GM20000 (cell line): ENCODE data around the gene PPP1CA.

ENCODE experiments used
- DNase-seq: peaks from one replicate; pipeline ENCODE4 v3.0.0; 2012; ENCODE audit warnings: low spot score
- TF ChIP-seq, protein P1 (sequence below): IDR thresholded peaks from 2 replicates; pipeline ENCODE4 v1.5.1; 2012; ENCODE audit warnings: mild to moderate bottlenecking, control low read depth; ENCODE audit errors: extremely low read depth, missing control alignments

Gene PPP1CA

DNA sequence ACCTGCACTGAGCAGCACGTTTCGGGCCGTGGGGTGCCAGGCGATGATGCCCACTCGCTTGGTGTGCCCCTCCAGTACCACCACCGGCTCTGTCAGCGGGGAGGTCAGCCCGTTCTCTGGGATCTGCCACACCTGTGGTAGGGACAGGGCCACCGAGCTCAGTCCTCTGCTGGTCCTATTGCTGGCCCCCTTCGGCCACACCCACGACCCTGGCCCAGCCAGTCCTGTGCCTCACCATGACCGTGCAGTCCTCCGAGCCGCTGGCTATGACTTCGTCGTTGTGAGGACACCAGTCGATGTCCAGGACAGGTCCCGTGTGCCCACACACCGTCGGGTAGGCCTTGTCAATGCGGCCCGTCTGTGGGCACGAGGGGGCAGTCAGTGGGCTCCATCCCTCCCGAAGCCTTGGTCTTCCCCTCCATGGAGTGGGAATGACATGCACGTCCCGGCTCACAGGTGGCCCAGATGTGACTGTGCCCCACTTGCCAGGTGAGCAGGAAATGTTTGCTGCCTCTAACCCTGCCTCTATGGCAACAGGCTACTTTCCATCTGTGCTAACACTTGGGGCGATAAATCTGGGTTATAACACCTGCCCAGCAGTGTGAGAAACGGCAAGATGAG, 40.2 kb upstream of the PPP1CA start:
- TF ChIP-seq, protein P1, sequence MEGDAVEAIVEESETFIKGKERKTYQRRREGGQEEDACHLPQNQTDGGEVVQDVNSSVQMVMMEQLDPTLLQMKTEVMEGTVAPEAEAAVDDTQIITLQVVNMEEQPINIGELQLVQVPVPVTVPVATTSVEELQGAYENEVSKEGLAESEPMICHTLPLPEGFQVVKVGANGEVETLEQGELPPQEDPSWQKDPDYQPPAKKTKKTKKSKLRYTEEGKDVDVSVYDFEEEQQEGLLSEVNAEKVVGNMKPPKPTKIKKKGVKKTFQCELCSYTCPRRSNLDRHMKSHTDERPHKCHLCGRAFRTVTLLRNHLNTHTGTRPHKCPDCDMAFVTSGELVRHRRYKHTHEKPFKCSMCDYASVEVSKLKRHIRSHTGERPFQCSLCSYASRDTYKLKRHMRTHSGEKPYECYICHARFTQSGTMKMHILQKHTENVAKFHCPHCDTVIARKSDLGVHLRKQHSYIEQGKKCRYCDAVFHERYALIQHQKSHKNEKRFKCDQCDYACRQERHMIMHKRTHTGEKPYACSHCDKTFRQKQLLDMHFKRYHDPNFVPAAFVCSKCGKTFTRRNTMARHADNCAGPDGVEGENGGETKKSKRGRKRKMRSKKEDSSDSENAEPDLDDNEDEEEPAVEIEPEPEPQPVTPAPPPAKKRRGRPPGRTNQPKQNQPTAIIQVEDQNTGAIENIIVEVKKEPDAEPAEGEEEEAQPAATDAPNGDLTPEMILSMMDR: no peak
- DNase-seq: no peak

GRCh38 chr11:67441098-67441563, 39.5 kb upstream of the PPP1CA start:
- DNase-seq: no peak
- TF ChIP-seq, protein P1: no peak

DNA sequence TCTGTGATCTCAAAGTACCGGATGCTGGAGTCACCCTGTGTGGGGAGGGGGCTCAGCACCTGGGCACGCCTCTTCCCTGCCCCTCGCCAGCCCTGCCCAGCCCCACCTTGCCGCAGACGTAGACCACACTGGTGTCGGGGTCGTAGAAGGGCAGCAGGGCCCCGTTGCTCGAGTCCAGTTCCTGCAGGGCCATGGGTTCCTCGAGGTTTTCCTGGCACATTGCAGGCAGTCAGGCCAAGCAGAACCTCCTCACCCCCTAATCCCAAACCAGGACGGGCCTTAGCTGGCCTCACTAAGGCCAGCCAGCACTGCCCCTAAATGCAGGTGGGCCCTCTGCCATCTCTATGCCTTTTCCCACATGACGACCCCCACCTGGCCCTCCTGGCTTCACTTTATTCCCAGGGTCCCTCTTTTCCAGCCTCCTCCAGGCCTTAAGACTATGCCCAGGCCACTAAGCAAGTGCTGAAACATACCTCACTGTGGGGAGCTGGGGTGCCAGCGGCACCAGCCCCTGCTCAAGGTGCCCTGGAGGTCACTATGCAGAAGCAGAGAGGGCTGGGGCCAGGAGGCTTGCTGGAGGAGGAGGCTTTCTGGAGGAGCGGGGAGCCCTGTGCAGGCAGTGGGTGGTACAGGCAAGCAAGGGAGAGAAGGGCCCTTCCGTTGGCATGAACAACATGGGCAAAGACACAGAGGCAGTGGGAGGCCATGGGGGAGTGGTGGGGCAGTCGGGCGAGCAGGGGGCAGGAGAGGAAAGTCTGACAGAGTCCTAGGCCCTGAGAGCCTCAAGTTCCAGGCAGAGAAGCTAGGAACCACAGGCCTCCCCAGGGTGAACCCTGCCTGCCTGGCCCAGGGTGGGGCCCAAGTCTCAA, 38.8 kb upstream of the PPP1CA start:
- no peak for DNase-seq
- TF ChIP-seq, protein P1: no peak

DNA sequence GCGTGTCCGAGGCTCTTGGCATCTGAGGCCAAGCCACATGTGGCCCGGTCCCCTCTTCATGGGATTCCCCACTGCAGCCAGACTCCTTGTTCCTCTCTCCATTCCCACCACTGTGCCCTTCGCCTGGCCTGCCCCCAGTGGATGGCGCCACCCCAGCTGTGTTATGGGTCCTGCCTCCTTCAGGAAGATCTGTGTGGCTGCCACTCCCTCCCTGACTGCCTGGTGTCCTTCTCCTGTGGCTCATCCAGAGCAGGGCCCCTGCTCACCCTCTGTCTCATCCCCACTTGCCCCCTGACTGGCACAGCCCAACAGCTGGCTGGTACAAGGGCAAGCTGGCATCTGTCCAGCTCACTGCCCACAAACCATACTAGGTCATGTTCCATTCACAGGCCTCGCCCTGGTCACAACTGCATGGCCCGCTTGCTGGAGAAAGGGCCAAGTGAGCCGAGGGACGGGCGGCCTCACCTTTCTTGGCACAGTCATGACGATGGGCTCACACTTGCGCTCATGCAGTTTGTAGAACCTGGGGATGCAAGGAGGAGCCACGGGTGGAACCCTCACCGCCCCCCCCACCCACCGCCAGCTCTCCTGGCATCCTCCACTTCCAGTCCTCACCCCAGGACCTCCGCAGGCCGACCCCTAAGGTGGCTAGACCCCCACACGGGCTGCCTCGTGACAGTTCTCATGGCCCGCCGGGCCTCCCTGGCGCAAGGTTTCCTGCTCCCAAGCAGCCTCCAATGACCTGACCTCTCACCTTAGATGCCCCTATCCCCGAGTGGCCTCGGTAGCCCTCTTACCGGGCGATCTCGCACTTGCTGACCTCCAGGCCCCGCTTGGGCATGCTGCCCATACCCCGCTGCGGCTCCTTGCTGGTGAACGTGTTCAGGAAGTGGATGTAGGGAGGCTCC, 37.9 kb upstream of the PPP1CA start:
- no peak for DNase-seq
- TF ChIP-seq, protein P1: peak; percentile 4

- TF ChIP-seq, protein P1: no peak
- DNase-seq: peak; percentile 63
Observed at GRCh38 chr11:67438158-67438902, 36.7 kb upstream of the PPP1CA start.

- TF ChIP-seq, protein P1: no peak
- no peak for DNase-seq
Observed at GRCh38 chr11:67437809-67438157, 36.1 kb upstream of the PPP1CA start.
